GM06990 (cell line): ENCODE results near the gene GLDC.

Experiments used
- DNase-seq: peaks from one replicate; pipeline ENCODE4 v3.0.0-alpha.2; 2011; ENCODE audit not compliant: insufficient read length; ENCODE audit errors: extremely low read depth
- H3K27me3 ChIP-seq: replicated peaks from 2 replicates; pipeline ENCODE4 v1.6.0; 2011; ENCODE audit warnings: low read length; ENCODE audit not compliant: control insufficient read depth, insufficient read depth
- H3K36me3 ChIP-seq: 2 replicates; pipeline ENCODE4 v1.5.1; 2011; ENCODE audit warnings: low read length; ENCODE audit not compliant: control insufficient read depth, insufficient read depth
- H3K4me3 ChIP-seq: replicated peaks from 2 replicates; pipeline ENCODE4 v1.5.1; 2011; ENCODE audit warnings: low read depth, mild to moderate bottlenecking, control low read depth, low read length
- TF ChIP-seq, protein P1 (sequence below): IDR thresholded peaks from 2 replicates; pipeline ENCODE4 v1.5.1; 2011; ENCODE audit warnings: low read length, control low read depth, mild to moderate bottlenecking, inconsistent platforms; ENCODE audit not compliant: insufficient read depth, poor library complexity, severe bottlenecking

The GLDC gene

GRCh38 chr9:6686396-6686795 lies 40.9 kb upstream of the GLDC start:
- DNase-seq = no peak
- TF ChIP-seq, protein P1, sequence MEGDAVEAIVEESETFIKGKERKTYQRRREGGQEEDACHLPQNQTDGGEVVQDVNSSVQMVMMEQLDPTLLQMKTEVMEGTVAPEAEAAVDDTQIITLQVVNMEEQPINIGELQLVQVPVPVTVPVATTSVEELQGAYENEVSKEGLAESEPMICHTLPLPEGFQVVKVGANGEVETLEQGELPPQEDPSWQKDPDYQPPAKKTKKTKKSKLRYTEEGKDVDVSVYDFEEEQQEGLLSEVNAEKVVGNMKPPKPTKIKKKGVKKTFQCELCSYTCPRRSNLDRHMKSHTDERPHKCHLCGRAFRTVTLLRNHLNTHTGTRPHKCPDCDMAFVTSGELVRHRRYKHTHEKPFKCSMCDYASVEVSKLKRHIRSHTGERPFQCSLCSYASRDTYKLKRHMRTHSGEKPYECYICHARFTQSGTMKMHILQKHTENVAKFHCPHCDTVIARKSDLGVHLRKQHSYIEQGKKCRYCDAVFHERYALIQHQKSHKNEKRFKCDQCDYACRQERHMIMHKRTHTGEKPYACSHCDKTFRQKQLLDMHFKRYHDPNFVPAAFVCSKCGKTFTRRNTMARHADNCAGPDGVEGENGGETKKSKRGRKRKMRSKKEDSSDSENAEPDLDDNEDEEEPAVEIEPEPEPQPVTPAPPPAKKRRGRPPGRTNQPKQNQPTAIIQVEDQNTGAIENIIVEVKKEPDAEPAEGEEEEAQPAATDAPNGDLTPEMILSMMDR = peak; percentile 38
- no peaks in the 10 kb centered on the region for H3K36me3 ChIP-seq
- no peaks in the 10 kb centered on the region for H3K27me3 ChIP-seq
- no peak overlapping the region for H3K4me3 ChIP-seq

DNA sequence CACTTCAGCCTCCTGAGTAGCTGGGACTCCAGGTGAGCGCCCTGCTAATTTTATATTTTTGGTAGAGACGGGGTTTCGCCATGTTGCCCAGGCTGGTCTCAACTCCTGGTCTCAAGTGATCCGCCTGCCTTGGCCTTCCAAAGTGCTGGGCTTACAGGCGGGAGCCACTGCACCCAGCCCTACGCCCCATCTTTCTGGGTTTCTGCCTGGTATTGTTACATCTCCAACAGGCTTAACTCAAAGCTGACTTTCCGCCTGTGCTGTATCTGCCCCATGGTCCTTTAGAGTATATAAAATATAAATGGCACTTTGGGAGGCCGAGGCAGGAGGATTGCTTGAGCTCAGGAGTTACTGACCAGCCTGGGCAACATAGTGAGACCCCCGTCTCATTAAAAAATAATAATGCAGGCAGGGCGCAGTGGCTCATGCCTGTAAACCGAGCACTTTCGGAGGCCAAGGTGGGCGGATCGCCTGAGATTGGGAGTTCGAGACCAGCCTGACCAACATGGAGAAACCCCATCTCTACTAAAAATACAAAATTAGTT lies 36.5 kb upstream of the GLDC start:
- H3K4me3 ChIP-seq = peak overlapping the region; percentile 81
- TF ChIP-seq, protein P1 = no peak
- H3K36me3 ChIP-seq = no peaks in the 10 kb centered on the region
- no peaks in the 10 kb centered on the region for H3K27me3 ChIP-seq
- peak; percentile 71 for DNase-seq

- Histone ChIP-seq H3K4me3 (peak overlapping the region; percentile 81), H3K36me3 (no peaks in the 10 kb centered on the region), H3K27me3 (no peaks in the 10 kb centered on the region)
- DNase-seq = peak; percentile 98
- TF ChIP-seq, protein P1 = no peak
These were observed 35.8 kb upstream of the GLDC start for GRCh38 chr9:6681147-6681956.

- no peak for DNase-seq
- H3K4me3 ChIP-seq = peak overlapping the region; percentile 81
- no peaks in the 10 kb centered on the region for H3K27me3 ChIP-seq
- no peaks in the 10 kb centered on the region for H3K36me3 ChIP-seq
- TF ChIP-seq, protein P1 = no peak
These were observed 35.2 kb upstream of the GLDC start for GRCh38 chr9:6680797-6681146.

- Histone ChIP-seq H3K4me3 (no peak overlapping the region), H3K36me3 (no peaks in the 10 kb centered on the region), H3K27me3 (no peaks in the 10 kb centered on the region)
- DNase-seq = no peak
- TF ChIP-seq, protein P1 = no peak
These were observed 32.3 kb upstream of the GLDC start for GRCh38 chr9:6677803-6678202.
